Epithelial cell of proximal tubule (primary cell): ENCODE data around the gene CDH13. TPM values are rescaled to one million over a fixed set of nuclear protein-coding genes. Genes with fewer than 3 reads are reported as not detected.

Experiments
- DNase-seq: peaks from one replicate; pipeline ENCODE4 v3.0.0-alpha.2; 2011; ENCODE audit warnings: low read depth
- H3K4me3 ChIP-seq: 2 replicates; pipeline ENCODE4 v1.5.1; 2011; ENCODE audit warnings: low read depth, mild to moderate bottlenecking, low read length
- total RNA-seq: library from RNA; depleted of rRNA; stranded (reverse); fragments of >200 nt; gene quantifications from 2 replicates; pipeline ENCODE4 v1.2.3, GENCODE V29; 2015
- TF ChIP-seq, protein P1 (sequence below): conservative IDR thresholded peaks from 2 replicates; pipeline ENCODE4 v1.5.1; 2012; ENCODE audit warnings: low read depth, mild to moderate bottlenecking, low read length

CDH13 gene
- total RNA-seq, 1 donor from 2014 or later, result 85.4 TPM

DNA sequence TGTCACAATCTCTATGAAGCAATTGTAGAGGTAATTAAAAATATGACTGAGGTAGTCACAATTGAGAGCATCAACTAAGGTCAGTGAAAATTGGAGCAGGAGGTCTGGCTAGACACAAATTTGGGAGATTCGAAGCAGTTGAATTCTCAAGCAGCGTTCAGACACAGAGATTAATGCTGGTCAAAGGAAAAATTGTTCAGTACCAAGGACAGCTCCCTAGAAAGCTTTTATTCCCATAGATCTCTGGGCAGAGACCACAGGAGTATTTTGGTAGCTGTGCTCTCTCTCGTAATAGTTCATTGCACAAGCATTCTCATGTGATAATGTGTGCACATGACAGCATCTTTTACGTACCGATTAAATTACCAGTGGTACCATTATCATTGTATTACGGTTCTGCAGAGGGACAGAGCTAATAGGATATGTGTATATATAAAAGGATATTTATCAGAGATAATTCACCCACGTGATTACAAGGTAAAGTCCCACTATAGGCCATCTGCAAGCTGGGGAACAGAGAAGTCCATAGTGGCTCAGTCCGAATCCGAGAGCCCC lies 793.5 kb downstream of the CDH13 start:
- H3K4me3 ChIP-seq, result no peak overlapping the region
- TF ChIP-seq, protein P1, sequence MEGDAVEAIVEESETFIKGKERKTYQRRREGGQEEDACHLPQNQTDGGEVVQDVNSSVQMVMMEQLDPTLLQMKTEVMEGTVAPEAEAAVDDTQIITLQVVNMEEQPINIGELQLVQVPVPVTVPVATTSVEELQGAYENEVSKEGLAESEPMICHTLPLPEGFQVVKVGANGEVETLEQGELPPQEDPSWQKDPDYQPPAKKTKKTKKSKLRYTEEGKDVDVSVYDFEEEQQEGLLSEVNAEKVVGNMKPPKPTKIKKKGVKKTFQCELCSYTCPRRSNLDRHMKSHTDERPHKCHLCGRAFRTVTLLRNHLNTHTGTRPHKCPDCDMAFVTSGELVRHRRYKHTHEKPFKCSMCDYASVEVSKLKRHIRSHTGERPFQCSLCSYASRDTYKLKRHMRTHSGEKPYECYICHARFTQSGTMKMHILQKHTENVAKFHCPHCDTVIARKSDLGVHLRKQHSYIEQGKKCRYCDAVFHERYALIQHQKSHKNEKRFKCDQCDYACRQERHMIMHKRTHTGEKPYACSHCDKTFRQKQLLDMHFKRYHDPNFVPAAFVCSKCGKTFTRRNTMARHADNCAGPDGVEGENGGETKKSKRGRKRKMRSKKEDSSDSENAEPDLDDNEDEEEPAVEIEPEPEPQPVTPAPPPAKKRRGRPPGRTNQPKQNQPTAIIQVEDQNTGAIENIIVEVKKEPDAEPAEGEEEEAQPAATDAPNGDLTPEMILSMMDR, result no peak
- DNase-seq, result no peak

DNA sequence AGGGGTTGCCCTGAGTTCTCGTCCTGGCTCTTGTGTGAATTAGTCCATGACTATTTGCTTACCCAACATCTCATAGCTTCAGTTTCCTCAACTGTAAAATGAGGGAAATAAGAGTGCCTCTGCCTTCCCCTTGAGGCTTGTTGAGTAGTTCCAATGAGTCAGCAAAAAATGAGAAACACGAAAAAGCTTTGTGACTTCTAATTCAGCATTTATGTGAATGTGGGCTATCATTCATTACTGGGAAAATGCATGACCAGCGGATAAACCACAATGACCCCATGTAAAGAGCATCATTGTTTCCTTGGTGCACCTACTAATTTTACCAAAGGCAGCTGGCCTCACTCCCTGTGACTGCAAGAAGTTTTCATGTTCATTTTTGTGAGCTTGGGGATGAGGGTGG lies 806.4 kb downstream of the CDH13 start:
- peak; percentile 15 for DNase-seq
- TF ChIP-seq, protein P1, result no peak
- H3K4me3 ChIP-seq, result no peak overlapping the region

DNA sequence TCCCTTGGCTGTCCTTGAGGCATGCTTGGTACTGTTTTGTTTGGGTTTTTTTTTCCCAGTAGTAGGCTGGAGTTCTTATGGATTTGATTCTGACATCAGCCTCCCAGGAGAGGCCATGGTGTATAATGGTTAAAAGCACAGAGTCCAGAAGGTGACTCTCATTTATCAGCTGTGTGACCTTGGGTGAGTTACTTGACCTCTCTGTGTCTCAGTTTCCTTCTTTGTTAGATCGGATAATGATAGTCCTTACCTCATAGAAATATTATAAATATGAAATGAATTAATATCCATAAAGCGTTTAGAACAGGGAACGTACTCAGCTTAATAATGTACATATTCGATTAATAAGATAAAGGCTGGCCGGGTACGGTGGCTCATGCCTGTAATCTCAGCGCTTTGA lies 810.3 kb downstream of the CDH13 start:
- TF ChIP-seq, protein P1, result no peak
- no peak for DNase-seq
- H3K4me3 ChIP-seq, result no peak overlapping the region

DNA sequence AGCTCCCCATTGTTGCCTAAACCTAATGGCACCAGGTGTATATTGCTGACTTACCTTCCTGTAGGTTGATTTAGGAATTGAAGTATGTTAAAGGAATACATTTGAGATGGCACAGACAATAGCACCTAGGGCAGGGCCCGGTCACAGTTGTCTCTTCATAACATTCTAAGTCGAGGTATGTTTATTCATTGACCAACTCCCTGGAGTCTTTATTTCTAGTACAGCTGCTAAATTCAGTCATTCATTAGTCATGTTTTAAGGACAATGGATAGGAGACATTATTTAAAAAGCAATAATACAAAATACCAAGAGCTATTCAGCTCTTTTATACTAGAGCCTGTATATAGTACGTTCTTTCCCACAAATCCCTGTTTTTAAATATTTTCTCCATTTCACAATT lies 811.6 kb downstream of the CDH13 start:
- no peak for DNase-seq
- TF ChIP-seq, protein P1, result no peak
- no peak overlapping the region for H3K4me3 ChIP-seq

DNA sequence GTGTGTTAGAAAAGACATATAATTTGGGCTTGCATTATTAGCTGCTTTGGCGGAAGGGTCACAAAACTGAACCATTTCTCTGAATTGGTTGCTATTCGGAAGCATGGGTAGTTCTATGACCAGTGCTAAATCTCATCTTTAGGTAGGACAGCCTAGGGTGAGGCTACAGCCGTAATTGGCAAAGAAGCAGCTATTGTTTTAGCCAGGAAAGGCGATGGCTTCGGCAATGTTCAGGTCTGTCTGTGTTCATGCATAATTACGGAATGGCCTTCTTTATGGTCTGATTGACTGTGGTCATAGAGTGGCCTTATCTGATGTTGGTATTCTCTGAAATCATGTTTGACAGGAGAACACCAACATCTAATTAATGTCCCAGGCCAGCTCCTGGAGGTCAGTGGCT lies 812.6 kb downstream of the CDH13 start:
- no peak for DNase-seq
- TF ChIP-seq, protein P1, result no peak
- H3K4me3 ChIP-seq, result no peak overlapping the region

DNA sequence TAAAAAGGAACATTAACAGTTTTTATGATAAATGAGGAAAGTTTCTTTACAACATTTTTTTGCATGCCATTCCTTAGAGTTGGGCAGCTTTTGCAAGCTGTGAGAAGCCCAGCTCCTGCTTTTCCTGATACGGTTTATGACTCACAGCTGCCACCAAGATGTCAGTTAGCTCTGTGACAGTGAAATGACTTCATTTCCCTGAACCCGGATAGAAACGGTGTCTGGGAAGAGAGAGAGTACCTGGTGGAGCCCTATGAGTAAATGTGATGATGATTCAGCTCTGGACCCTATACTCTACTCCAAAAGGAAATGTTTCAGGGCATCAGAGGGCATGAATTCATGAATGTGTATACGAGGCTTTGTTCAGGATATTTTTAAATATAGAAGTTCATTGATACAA lies 814.7 kb downstream of the CDH13 start:
- TF ChIP-seq, protein P1, result no peak
- no peak for DNase-seq

DNA sequence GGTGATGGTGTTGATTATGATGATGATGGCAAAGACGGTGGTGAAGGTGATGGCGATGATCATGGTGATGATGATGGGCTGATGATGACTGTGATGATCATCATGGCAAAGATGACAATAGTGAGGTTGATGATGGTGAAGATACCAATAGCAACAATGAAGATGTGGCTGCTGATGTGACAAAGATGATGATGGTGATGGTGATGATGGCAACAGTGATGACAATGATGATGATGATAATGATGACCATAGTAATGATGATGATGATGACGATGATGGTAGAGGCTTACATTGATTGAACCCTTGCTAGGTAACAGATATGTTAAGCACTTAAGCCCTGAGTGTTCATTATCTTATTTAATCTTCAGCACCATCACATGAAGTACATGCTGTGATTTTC lies 817.2 kb downstream of the CDH13 start:
- no peak overlapping the region for H3K4me3 ChIP-seq
- no peak for DNase-seq
- TF ChIP-seq, protein P1, result no peak

More for the DNA sequence above, 814.7 kb downstream of the CDH13 start:
- H3K4me3 ChIP-seq, result no peak overlapping the region
